ENCODE measurements around the gene TMEM61. TPM values are rescaled to one million over a fixed set of nuclear protein-coding genes. Genes with fewer than 3 reads are reported as not detected.

TMEM61 gene
- total RNA-seq, 1 donor from 2014 or later, result not detected

GRCh38 chr1:54969879-54970278 is 10.5 kb upstream of the TMEM61 start:
- no peak overlapping the region for H2AFZ ChIP-seq (replicated peaks)
- H3K4me1 ChIP-seq, result no peaks in the 10 kb centered on the region
- H3K9ac ChIP-seq, result no peak overlapping the region
- no peaks in the 10 kb centered on the region for H3K9me3 ChIP-seq (ENCODE audit: low read depth)
- H3K4me1 Mint-ChIP-seq, result peaks cover 4% of the 10 kb centered on the region
- H3K9me3 Mint-ChIP-seq, result no peaks in the 10 kb centered on the region
- no peaks in the 10 kb centered on the region for H3K36me3 Mint-ChIP-seq
- H3K79me2 ChIP-seq (ENCODE audit: low read depth), result no peaks in the 10 kb centered on the region
- H3K27me3 Mint-ChIP-seq (ENCODE audit: insufficient read depth, low read depth), result peaks cover 16% of the 10 kb centered on the region
- no peak overlapping the region for H3K4me3 Mint-ChIP-seq
- H3K27me3 ChIP-seq, result no peaks in the 10 kb centered on the region
- no peaks in the 10 kb centered on the region for H3K36me3 ChIP-seq
- peaks cover 4% of the 10 kb centered on the region for H3F3A ChIP-seq (ENCODE audit: low read depth)
- TF ChIP-seq CTCF (IDR thresholded peaks at IDR 0.05) (no peak), EZH2phosphoT487 (IDR thresholded peaks at IDR 0.05) (no peak), EZH2 (IDR thresholded peaks at IDR 0.05) (no peak)
- no peak overlapping the region for H3K4me3 ChIP-seq
- H3K4me2 ChIP-seq, result no peak overlapping the region
- DNase-seq (ENCODE audit: low spot score), result no peak
- no peak overlapping the region for H3K27ac Mint-ChIP-seq
- H4K20me1 ChIP-seq (ENCODE audit: low read depth), result no peaks in the 10 kb centered on the region
- no peak overlapping the region for H3K27ac ChIP-seq

- Histone ChIP-seq H3K27me3 (no peaks in the 10 kb centered on the region), H3K4me2 (no peak overlapping the region), H3K4me3 (no peak overlapping the region), H3K79me2 (ENCODE audit: low read depth) (no peaks in the 10 kb centered on the region), H3K9ac (no peak overlapping the region), H2AFZ (replicated peaks) (no peak overlapping the region), H4K20me1 (ENCODE audit: low read depth) (no peaks in the 10 kb centered on the region), H3K27ac (no peak overlapping the region), H3K9me3 (ENCODE audit: low read depth) (no peaks in the 10 kb centered on the region), H3K36me3 (no peaks in the 10 kb centered on the region), H3K4me1 (no peaks in the 10 kb centered on the region), H3F3A (ENCODE audit: low read depth) (peaks cover 4% of the 10 kb centered on the region)
- Mint-ChIP-seq H3K27ac (no peak overlapping the region), H3K27me3 (ENCODE audit: insufficient read depth, low read depth) (peaks cover 16% of the 10 kb centered on the region), H3K36me3 (no peaks in the 10 kb centered on the region), H3K4me3 (no peak overlapping the region), H3K4me1 (peaks cover 9% of the 10 kb centered on the region), H3K9me3 (no peaks in the 10 kb centered on the region)
- TF ChIP-seq EZH2phosphoT487 (IDR thresholded peaks at IDR 0.05), result no peak
- no peak for TF ChIP-seq CTCF (IDR thresholded peaks at IDR 0.05)
- TF ChIP-seq EZH2 (IDR thresholded peaks at IDR 0.05), result no peak
- no peak for DNase-seq (ENCODE audit: low spot score)
Observed at GRCh38 chr1:54970901-54971300, 9.5 kb upstream of the TMEM61 start.

- Mint-ChIP-seq H3K4me1 (peaks cover 9% of the 10 kb centered on the region), H3K36me3 (no peaks in the 10 kb centered on the region), H3K27me3 (ENCODE audit: insufficient read depth, low read depth) (peaks cover 16% of the 10 kb centered on the region), H3K4me3 (no peak overlapping the region), H3K27ac (no peak overlapping the region), H3K9me3 (no peaks in the 10 kb centered on the region)
- Histone ChIP-seq H3K9me3 (ENCODE audit: low read depth) (no peaks in the 10 kb centered on the region), H3K4me1 (no peaks in the 10 kb centered on the region), H3K4me2 (no peak overlapping the region), H3F3A (ENCODE audit: low read depth) (peaks cover 4% of the 10 kb centered on the region), H3K36me3 (no peaks in the 10 kb centered on the region), H2AFZ (replicated peaks) (no peak overlapping the region), H3K4me3 (no peak overlapping the region), H3K27ac (no peak overlapping the region), H3K79me2 (ENCODE audit: low read depth) (no peaks in the 10 kb centered on the region), H3K27me3 (no peaks in the 10 kb centered on the region), H4K20me1 (ENCODE audit: low read depth) (no peaks in the 10 kb centered on the region), H3K9ac (no peak overlapping the region)
- TF ChIP-seq CTCF (IDR thresholded peaks at IDR 0.05), result no peak
- no peak for TF ChIP-seq EZH2 (IDR thresholded peaks at IDR 0.05)
- TF ChIP-seq EZH2phosphoT487 (IDR thresholded peaks at IDR 0.05), result no peak
- no peak for DNase-seq (ENCODE audit: low spot score)
Observed at GRCh38 chr1:54971317-54971791, 9.1 kb upstream of the TMEM61 start.

Data from neural progenitor cell (in vitro differentiated cells).